HEK293T (cell line): Measurements from ENCODE around the gene ZBTB44.

Source experiments
- CTCF ChIA-PET: fragments of 350-600 bp; formaldehyde crosslinking; extraction: SDS; loops from one replicate; lab custom pipeline; 2021; ENCODE audit warnings: antibody characterized with exemption, inconsistent platforms; lab: Yijun Ruan, JAX
- POLR2A ChIA-PET: fragments of 350-600 bp; formaldehyde crosslinking; extraction: SDS; loops from one replicate; lab custom pipeline; 2020; ENCODE audit warnings: antibody characterized with exemption, inconsistent platforms; lab: Yijun Ruan, JAX
- DNase-seq: peaks from one replicate; pipeline ENCODE4 v3.0.0; 2012; ENCODE audit warnings: mixed read lengths; ENCODE audit errors: extremely low spot score
- ARNT ChIP-seq: fragments of 450-650 bp; IDR thresholded peaks from 2 replicates; pipeline ENCODE4 v1.6.1; 2017; ENCODE audit warnings: mild to moderate bottlenecking
- BHLHE40 ChIP-seq: fragments of 450-650 bp; IDR thresholded peaks from 2 replicates; pipeline ENCODE4 v1.6.1; 2016; ENCODE audit warnings: mild to moderate bottlenecking, moderate library complexity, borderline replicate concordance
- CTBP1 ChIP-seq: fragments of 450-650 bp; IDR thresholded peaks from 2 replicates; pipeline ENCODE4 v1.6.1; 2016; ENCODE audit warnings: borderline replicate concordance
- ELF4 ChIP-seq: fragments of 450-650 bp; IDR thresholded peaks from 2 replicates; pipeline ENCODE4 v1.6.1; 2017; ENCODE audit warnings: antibody characterized with exemption
- FOXA1 ChIP-seq: fragments of 450-650 bp; IDR thresholded peaks from 2 replicates; pipeline ENCODE4 v1.6.1; 2016; ENCODE audit warnings: mild to moderate bottlenecking
- FOXK2 ChIP-seq: fragments of 450-650 bp; IDR thresholded peaks from 2 replicates; pipeline ENCODE4 v1.6.1; 2016; ENCODE audit warnings: mild to moderate bottlenecking
- FOXM1 ChIP-seq: fragments of 450-650 bp; IDR thresholded peaks from 2 replicates; pipeline ENCODE4 v1.6.1; 2017; ENCODE audit warnings: mild to moderate bottlenecking, borderline replicate concordance
- HDGF ChIP-seq: fragments of 450-650 bp; IDR thresholded peaks from 2 replicates; pipeline ENCODE4 v1.6.1; 2017; ENCODE audit warnings: antibody characterized with exemption, borderline replicate concordance
- L3MBTL2 ChIP-seq: fragments of 450-650 bp; conservative IDR thresholded peaks from 2 replicates; pipeline ENCODE4 v1.6.1; 2016; ENCODE audit warnings: mild to moderate bottlenecking
- LEF1 ChIP-seq: fragments of 450-650 bp; IDR thresholded peaks from 2 replicates; pipeline ENCODE4 v1.6.1; 2017; ENCODE audit warnings: mild to moderate bottlenecking, borderline replicate concordance
- NFRKB ChIP-seq: fragments of 450-650 bp; IDR thresholded peaks from 2 replicates; pipeline ENCODE4 v1.6.1; 2016; ENCODE audit warnings: mild to moderate bottlenecking, moderate library complexity
- PKNOX1 ChIP-seq: fragments of 450-650 bp; IDR thresholded peaks from 2 replicates; pipeline ENCODE4 v1.6.1; 2016
- SP1 ChIP-seq: fragments of 450-650 bp; IDR thresholded peaks from 2 replicates; pipeline ENCODE4 v1.6.1; 2017
- SUZ12 ChIP-seq: fragments of 450-650 bp; IDR thresholded peaks from 2 replicates; pipeline ENCODE4 v1.6.1; 2016; ENCODE audit warnings: mild to moderate bottlenecking
- TARDBP ChIP-seq: fragments of 450-650 bp; IDR thresholded peaks from 2 replicates; pipeline ENCODE4 v1.6.1; 2016
- ZNF384 ChIP-seq: fragments of 450-650 bp; IDR thresholded peaks from 2 replicates; pipeline ENCODE4 v1.6.1; 2016

Gene ZBTB44

GRCh38 chr11:130212431-130212961, 102.2 kb downstream of the ZBTB44 start:
- ChIA-PET POLR2A (no interaction called here), CTCF (interaction anchor here (0.6 to 1.2 kb wide), 8 partner anchors 62 to 1547 kb away, joined by 3 to 6 read pairs (median 3); partner anchors contain the start of gene ADAMTS8)
- DNase-seq: no peak
- TF ChIP-seq CTBP1 (no peak), FOXM1 (no peak), ZNF384 (no peak), PKNOX1 (no peak), LEF1 (no peak), BHLHE40 (no peak), HDGF (no peak), L3MBTL2 (no peak), FOXA1 (no peak), SUZ12 (no peak), TARDBP (no peak), SP1 (no peak), ARNT (no peak), ELF4 (no peak)

- no peak for TF ChIP-seq TARDBP
- no peak for TF ChIP-seq FOXK2
- no peak for TF ChIP-seq PKNOX1
- TF ChIP-seq ELF4: no peak
- no peak for TF ChIP-seq FOXM1
- TF ChIP-seq BHLHE40: no peak
- TF ChIP-seq HDGF: no peak
- TF ChIP-seq SUZ12: no peak
- no peak for TF ChIP-seq ZNF384
- TF ChIP-seq L3MBTL2: no peak
- no peak for TF ChIP-seq LEF1
- no peak for TF ChIP-seq CTBP1
- ChIA-PET CTCF (interaction anchor here (1.2 kb wide), 1 partner anchor 213 kb away, joined by 3 read pairs; no protein-coding TSS in a partner anchor), POLR2A (no interaction called here)
Observed at GRCh38 chr11:130211781-130212401, 102.8 kb downstream of the ZBTB44 start.

GRCh38 chr11:130211144-130211543, 103.6 kb downstream of the ZBTB44 start:
- ChIA-PET CTCF (no interaction called here), POLR2A (no interaction called here)
- no peak for DNase-seq
- TF ChIP-seq NFRKB (no peak), FOXK2 (no peak), BHLHE40 (no peak), ELF4 (no peak), ARNT (no peak), SP1 (no peak), SUZ12 (no peak), LEF1 (no peak), CTBP1 (no peak), FOXA1 (no peak), TARDBP (no peak)

More at GRCh38 chr11:130211781-130212401, 102.8 kb downstream of the ZBTB44 start:
- no peak for DNase-seq

- ChIA-PET CTCF (no interaction called here), POLR2A (no interaction called here)
- no peak for DNase-seq
- TF ChIP-seq NFRKB (no peak), HDGF (no peak), ELF4 (no peak), CTBP1 (no peak), ZNF384 (no peak), FOXA1 (no peak), LEF1 (no peak), SP1 (no peak), TARDBP (no peak), FOXM1 (no peak), FOXK2 (no peak), BHLHE40 (no peak), ARNT (no peak), PKNOX1 (no peak), SUZ12 (no peak), L3MBTL2 (no peak)
Observed at GRCh38 chr11:130209954-130210854, 104.5 kb downstream of the ZBTB44 start.

- CTCF ChIA-PET: no interaction called here
- POLR2A ChIA-PET: no interaction called here
- DNase-seq: no peak
- TF ChIP-seq TARDBP (no peak), L3MBTL2 (no peak), NFRKB (no peak), ARNT (no peak), BHLHE40 (no peak), FOXM1 (no peak), FOXA1 (no peak), CTBP1 (no peak), LEF1 (no peak), ZNF384 (no peak), SP1 (no peak)
Observed at GRCh38 chr11:130209128-130209932, 105.4 kb downstream of the ZBTB44 start.
